DOHH2 (cell line): ENCODE measurements around the gene FAM219A.

Experiments
- H3F3A ChIP-seq: fragments of 200-600 bp; sonication (generic), shearing (Covaris generic); 2 replicates; pipeline ENCODE4 v1.6.0; 2016; ENCODE audit warnings: antibody characterized with exemption, mild to moderate bottlenecking; ENCODE audit not compliant: control insufficient read depth, insufficient read depth
- H3K27ac ChIP-seq: fragments of 200-600 bp; sonication (generic); 2 replicates; pipeline ENCODE4 v1.5.1; 2014; ENCODE audit warnings: low read depth, mild to moderate bottlenecking, low read length, moderate library complexity
- H3K27me3 ChIP-seq: fragments of 200-600 bp; sonication (generic); 2 replicates; pipeline ENCODE4 v1.6.1; 2014; ENCODE audit warnings: mild to moderate bottlenecking, low read length, mixed read lengths; ENCODE audit not compliant: control insufficient read depth
- H3K36me3 ChIP-seq: fragments of 200-600 bp; sonication (generic); 2 replicates; pipeline ENCODE4 v1.6.1; 2014; ENCODE audit warnings: mild to moderate bottlenecking, low read length, moderate library complexity, mixed read lengths; ENCODE audit not compliant: control insufficient read depth
- H3K4me1 ChIP-seq: fragments of 200-600 bp; sonication (generic); 2 replicates; pipeline ENCODE4 v1.6.1; 2014; ENCODE audit warnings: mild to moderate bottlenecking, low read length, mixed read lengths; ENCODE audit not compliant: control insufficient read depth
- H3K4me2 ChIP-seq: fragments of 200-600 bp; sonication (generic); 2 replicates; pipeline ENCODE4 v1.6.0; 2014; ENCODE audit warnings: mild to moderate bottlenecking, low read length, moderate library complexity
- H3K4me3 ChIP-seq: fragments of 200-600 bp; sonication (generic); 2 replicates; pipeline ENCODE4 v1.5.1; 2014; ENCODE audit warnings: mild to moderate bottlenecking, low read length, mixed read lengths
- H3K79me2 ChIP-seq: fragments of 200-600 bp; sonication (generic); 2 replicates; pipeline ENCODE4 v1.6.1; 2014; ENCODE audit warnings: mild to moderate bottlenecking, low read length, mixed read lengths; ENCODE audit not compliant: control insufficient read depth
- H3K9me2 ChIP-seq: fragments of 200-600 bp; sonication (generic); replicated peaks from 2 replicates; pipeline ENCODE4 v1.6.1; 2014; ENCODE audit warnings: mild to moderate bottlenecking, low read length, mixed read lengths; ENCODE audit not compliant: control insufficient read depth
- H3K9me3 ChIP-seq: fragments of 200-600 bp; sonication (generic); 2 replicates; pipeline ENCODE4 v1.6.1; 2014; ENCODE audit warnings: antibody characterized with exemption, low read length, mixed read lengths; ENCODE audit not compliant: control insufficient read depth, insufficient read depth
- H4K20me1 ChIP-seq: fragments of 200-600 bp; sonication (generic); 2 replicates; pipeline ENCODE4 v1.6.0; 2014; ENCODE audit warnings: low read depth, mild to moderate bottlenecking, antibody characterized with exemption, low read length, moderate library complexity; ENCODE audit not compliant: control insufficient read depth, insufficient read depth
- EZH2phosphoT487 ChIP-seq: fragments of 200-600 bp; sonication (generic); IDR thresholded peaks from 2 replicates; pipeline ENCODE4 v1.6.1; 2017; ENCODE audit warnings: borderline replicate concordance, mild to moderate bottlenecking, antibody characterized with exemption, low read length, moderate library complexity, mixed read lengths
- TF ChIP-seq, protein P1 (sequence below): fragments of 200-600 bp; sonication (generic); IDR thresholded peaks from one replicate; pipeline ENCODE4 v1.5.1; 2014; ENCODE audit warnings: antibody characterized with exemption, mild to moderate bottlenecking, low read depth, low read length; ENCODE audit not compliant: poor library complexity, severe bottlenecking

FAM219A gene

DNA sequence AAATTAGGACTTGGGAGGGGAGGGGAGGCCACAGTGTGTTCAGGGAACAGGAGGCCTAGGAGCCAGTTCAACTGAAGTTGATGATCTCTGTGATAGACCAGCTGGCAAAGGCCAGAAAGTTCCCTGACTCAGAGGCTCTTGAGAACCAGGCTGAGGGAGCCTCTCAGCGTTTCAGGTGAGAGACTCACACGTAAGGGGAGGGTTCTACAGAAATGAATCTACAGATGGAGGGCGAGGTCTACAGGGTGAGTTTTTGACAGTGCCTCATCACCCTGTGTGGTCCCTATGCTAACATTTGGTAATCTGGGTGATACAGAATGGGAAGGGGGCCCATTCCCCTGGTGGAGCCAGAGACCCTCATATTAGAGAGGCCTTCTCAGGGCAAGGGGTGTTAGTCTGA lies 32.4 kb upstream of the FAM219A start:
- H3K27me3 ChIP-seq, result peaks cover 35% of the 10 kb centered on the region
- no peaks in the 10 kb centered on the region for H3K36me3 ChIP-seq
- no peaks in the 10 kb centered on the region for H3K79me2 ChIP-seq
- H3K27ac ChIP-seq, result no peak overlapping the region
- TF ChIP-seq EZH2phosphoT487, result no peak
- TF ChIP-seq, protein P1, sequence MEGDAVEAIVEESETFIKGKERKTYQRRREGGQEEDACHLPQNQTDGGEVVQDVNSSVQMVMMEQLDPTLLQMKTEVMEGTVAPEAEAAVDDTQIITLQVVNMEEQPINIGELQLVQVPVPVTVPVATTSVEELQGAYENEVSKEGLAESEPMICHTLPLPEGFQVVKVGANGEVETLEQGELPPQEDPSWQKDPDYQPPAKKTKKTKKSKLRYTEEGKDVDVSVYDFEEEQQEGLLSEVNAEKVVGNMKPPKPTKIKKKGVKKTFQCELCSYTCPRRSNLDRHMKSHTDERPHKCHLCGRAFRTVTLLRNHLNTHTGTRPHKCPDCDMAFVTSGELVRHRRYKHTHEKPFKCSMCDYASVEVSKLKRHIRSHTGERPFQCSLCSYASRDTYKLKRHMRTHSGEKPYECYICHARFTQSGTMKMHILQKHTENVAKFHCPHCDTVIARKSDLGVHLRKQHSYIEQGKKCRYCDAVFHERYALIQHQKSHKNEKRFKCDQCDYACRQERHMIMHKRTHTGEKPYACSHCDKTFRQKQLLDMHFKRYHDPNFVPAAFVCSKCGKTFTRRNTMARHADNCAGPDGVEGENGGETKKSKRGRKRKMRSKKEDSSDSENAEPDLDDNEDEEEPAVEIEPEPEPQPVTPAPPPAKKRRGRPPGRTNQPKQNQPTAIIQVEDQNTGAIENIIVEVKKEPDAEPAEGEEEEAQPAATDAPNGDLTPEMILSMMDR, result no peak
- H3K9me2 ChIP-seq, result no peaks in the 10 kb centered on the region
- no peak overlapping the region for H3K4me2 ChIP-seq
- H3F3A ChIP-seq, result no peaks in the 10 kb centered on the region
- no peaks in the 10 kb centered on the region for H3K4me1 ChIP-seq
- H4K20me1 ChIP-seq, result no peaks in the 10 kb centered on the region
- no peaks in the 10 kb centered on the region for H3K9me3 ChIP-seq
- no peak overlapping the region for H3K4me3 ChIP-seq

DNA sequence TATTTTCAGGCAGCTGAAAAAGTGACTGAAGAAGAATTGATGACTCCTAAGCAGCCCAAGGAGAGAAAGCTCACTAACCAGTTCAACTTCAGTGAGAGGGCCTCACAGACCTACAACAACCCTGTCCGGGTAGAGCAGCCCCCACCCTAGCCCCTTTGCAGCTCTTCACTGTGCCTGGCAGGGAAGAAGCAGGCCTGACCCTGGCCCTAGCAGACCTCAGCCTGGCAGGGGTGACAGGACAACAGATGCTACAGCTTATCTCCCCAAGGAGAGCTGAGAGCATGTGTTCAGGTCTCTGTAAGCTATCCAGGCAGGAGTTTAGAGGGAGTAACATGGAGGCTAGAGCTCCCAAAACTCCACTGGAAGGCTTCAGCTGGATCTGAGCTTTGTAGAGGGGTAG lies 32.0 kb upstream of the FAM219A start:
- Histone ChIP-seq H3K79me2 (no peaks in the 10 kb centered on the region), H3K27ac (no peak overlapping the region), H3K27me3 (peaks cover 37% of the 10 kb centered on the region), H4K20me1 (no peaks in the 10 kb centered on the region), H3K9me2 (no peaks in the 10 kb centered on the region), H3K4me1 (no peaks in the 10 kb centered on the region), H3K4me3 (no peak overlapping the region), H3F3A (no peaks in the 10 kb centered on the region), H3K9me3 (no peaks in the 10 kb centered on the region), H3K36me3 (no peaks in the 10 kb centered on the region), H3K4me2 (no peak overlapping the region)
- no peak for TF ChIP-seq EZH2phosphoT487
- TF ChIP-seq, protein P1, result no peak

DNA sequence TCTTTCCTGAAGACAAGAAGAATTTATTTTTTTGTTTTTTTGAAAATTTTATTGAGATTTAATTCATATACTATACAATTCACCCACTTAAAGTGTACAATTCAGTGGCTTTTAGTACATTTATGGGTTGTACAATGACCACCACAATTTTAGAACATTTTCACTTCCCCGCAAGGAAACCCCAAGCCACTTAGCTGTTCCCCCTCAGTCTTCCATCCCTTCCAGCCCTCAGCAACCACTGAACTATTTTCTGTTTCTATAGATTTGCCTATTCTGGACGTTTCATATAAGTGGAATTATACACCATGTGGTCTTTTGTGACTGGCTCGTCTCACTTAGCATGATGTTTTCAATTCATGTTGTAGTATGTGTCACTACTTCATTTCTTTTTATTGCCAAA lies 28.2 kb upstream of the FAM219A start:
- H3K9me3 ChIP-seq, result no peaks in the 10 kb centered on the region
- H3K4me3 ChIP-seq, result no peak overlapping the region
- no peak for TF ChIP-seq EZH2phosphoT487
- TF ChIP-seq, protein P1, result no peak
- H3K36me3 ChIP-seq, result no peaks in the 10 kb centered on the region
- peaks cover 37% of the 10 kb centered on the region for H3K27me3 ChIP-seq
- H3K9me2 ChIP-seq, result no peaks in the 10 kb centered on the region
- no peaks in the 10 kb centered on the region for H4K20me1 ChIP-seq
- no peak overlapping the region for H3K27ac ChIP-seq
- no peaks in the 10 kb centered on the region for H3F3A ChIP-seq
- H3K4me2 ChIP-seq, result no peak overlapping the region
- no peaks in the 10 kb centered on the region for H3K79me2 ChIP-seq
- H3K4me1 ChIP-seq, result no peaks in the 10 kb centered on the region

DNA sequence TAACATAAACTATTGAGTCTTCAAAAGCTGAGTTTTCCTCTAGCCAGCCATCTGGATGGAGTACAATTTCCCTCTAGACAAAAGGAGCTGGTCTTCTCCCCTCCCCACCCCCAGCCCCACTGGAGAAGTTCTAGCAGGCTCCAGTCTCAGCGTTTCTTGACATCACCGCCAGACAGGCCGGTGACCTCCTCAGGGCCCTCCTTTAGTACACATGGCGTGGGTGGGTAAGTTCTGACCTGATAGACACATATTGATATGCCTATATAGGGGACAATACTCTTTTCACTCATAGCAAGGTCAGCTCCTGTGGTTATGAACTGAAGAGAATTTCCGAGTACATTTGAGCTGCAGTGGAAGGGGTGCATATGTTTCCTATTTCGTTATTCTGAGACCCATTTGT lies 27.5 kb upstream of the FAM219A start:
- no peaks in the 10 kb centered on the region for H3K4me1 ChIP-seq
- H4K20me1 ChIP-seq, result no peaks in the 10 kb centered on the region
- H3K79me2 ChIP-seq, result no peaks in the 10 kb centered on the region
- no peaks in the 10 kb centered on the region for H3K9me2 ChIP-seq
- no peak for TF ChIP-seq EZH2phosphoT487
- TF ChIP-seq, protein P1, result no peak
- H3K9me3 ChIP-seq, result no peaks in the 10 kb centered on the region
- H3K4me3 ChIP-seq, result no peak overlapping the region
- peaks cover 34% of the 10 kb centered on the region for H3K27me3 ChIP-seq
- H3K4me2 ChIP-seq, result no peak overlapping the region
- no peak overlapping the region for H3K27ac ChIP-seq
- H3F3A ChIP-seq, result no peaks in the 10 kb centered on the region
- no peaks in the 10 kb centered on the region for H3K36me3 ChIP-seq
